GM04504 (cell line): ENCODE data around the gene ATXN2.
"Not testable (repeated sequence)": the region's sequence is repeated elsewhere in the genome, so short reads cannot be mapped to it uniquely, and the experiment has no call there.

Experiments
- DNase-seq: peaks from one replicate; pipeline ENCODE4 v3.0.0-alpha.2; 2012; ENCODE audit warnings: low read depth

The ATXN2 gene

GRCh38 chr12:111494676-111495075 lies 104.4 kb downstream of the ATXN2 start:
- DNase-seq: no peak

GRCh38 chr12:111492979-111493378 lies 106.1 kb downstream of the ATXN2 start:
- DNase-seq: not testable (repeated sequence)

DNA sequence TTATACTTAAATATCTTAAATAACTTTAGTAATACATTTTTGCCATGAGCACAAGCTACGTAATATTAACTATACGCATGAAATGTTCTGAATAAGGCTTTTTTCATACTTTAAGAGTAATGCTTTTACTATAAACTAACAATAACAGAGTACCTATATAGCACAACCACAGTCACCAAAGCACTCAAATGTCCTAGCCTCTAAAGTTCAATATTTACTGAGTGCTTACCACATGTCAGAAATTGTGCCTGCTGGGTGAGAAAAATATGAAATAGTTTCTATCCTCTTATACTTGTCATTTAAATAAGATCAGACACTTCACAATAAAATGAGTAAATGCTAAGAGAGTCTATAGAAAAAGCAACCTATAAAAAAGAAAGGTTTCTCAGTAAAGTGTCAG lies 110.3 kb downstream of the ATXN2 start:
- no peak for DNase-seq

GRCh38 chr12:111488271-111488670 lies 110.8 kb downstream of the ATXN2 start:
- DNase-seq: no peak

DNA sequence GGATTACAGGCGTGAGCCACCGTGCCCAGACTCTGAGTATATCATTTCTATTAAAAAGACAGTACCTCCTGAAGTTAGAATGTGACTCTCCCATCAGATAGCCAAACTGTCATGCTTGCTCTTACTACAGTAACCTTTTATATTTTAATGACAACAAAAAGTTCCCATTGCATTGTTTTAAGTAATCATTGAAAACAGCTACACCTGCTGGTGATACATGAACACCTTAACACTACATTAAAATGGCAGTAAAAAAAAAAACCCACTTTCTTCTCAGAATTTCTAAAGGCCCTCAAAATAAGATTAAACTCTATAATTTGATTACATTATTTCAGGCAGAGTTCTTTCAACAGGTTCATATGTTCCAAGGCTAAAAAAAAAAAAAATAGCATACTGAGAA lies 116.7 kb downstream of the ATXN2 start:
- DNase-seq: no peak

DNA sequence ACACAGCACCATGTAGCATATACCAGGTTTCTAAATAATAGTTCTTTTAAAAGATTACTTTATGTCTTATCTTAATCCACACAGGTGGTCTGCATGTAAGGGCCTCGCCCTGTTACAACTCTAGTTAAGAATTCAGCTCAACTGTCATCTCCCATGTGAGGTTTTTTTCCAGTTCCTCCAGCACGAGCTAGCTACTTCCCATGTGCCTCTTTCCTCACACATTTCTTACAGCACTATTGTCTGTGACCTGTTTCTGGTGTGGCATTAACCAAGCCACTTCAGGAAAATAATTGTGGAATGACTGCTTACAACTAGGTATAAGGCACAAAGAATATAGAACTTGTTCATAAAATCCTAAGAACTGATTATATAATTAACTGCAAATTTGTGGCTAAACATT lies 127.9 kb downstream of the ATXN2 start:
- no peak for DNase-seq

GRCh38 chr12:111469401-111469800 lies 129.7 kb downstream of the ATXN2 start:
- DNase-seq: no peak

DNA sequence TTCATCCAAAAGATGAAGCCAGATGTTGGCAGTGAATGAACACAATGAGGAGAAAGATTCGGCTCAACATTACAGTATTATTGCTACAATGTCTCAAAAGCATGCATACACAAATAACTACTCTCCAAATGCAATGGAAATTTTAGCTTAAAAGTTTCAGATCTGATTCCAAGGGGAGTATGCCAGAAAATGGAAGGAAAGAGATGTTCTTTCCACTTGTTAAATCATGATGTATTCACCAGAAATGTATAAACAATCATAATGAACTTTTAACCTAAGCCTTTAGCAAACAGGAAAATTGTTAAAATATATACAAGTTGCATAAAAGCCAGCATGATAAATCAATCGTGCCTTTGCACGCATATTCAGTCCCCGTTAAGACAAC lies 131.3 kb downstream of the ATXN2 start:
- peak; percentile 56 for DNase-seq

- no peak for DNase-seq
Observed at GRCh38 chr12:111467092-111467856, 131.8 kb downstream of the ATXN2 start.

DNA sequence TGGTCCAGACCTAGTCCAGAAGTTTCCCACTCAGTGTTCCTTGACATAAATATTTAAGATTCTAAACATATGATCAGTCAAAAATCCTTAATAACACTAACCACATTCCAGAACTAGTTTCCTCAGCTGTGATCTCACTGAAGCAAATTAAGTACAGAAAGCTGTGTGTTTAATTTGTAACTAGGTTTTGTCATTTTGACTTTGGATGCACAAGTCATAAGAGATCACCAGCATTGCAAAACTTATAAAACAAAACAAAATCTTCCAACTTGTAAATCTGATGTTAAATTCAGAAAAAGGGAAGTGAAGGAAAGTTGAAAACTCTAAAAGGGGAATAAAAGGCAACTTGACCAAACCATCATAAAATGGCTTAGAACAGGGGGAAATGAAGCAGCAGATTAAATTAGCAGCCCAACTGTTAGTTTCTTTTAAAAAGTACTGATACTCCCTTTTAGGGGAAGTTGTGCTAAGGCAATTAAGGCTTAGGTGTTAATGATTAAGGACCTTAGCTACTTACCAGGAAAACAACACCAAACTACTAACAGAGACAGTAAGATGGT lies 136.8 kb downstream of the ATXN2 start:
- peak; percentile 65 for DNase-seq

DNA sequence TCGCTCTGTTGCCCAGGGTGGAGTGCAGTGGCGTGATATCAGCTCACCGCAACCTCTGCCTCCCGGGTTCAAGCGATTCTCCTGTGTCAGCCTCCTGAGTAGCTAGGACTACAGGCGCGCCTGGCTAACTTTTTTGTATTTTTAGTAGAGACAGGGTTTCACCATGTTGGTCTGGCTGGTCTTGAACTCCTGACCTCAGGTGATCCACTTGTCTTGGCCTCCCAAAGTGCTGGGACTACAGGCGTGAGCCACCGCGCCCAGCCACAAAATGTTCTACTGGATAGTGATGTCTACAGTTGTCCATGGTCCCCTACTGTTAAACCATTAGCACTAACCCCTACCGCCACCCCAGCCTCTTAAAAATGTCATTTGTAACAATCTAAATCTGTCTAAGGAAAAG lies 139.0 kb downstream of the ATXN2 start:
- not testable (repeated sequence) for DNase-seq

- DNase-seq: no peak
Observed at GRCh38 chr12:111458546-111459172, 140.5 kb downstream of the ATXN2 start.

DNA sequence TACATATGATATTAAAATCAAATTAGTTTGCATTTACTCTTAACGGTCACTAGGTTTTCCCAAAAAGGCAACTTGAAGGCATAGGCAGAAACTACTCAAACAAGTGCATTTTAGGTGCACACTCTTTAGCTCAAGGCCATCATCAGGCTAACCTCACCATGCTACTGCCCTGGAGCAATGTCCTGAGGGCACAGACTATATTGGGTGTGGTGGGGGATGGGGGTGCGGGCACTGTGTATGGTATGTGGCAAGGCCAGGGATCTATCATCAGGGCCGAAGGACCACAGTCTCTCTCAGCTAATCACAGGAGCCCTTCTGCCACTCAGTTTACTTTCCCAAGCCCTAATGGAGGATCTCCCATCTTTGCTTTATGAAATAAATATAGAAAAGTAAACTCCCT lies 141.5 kb downstream of the ATXN2 start:
- DNase-seq: no peak

- no peak for DNase-seq
Observed at GRCh38 chr12:111457071-111457470, 142.0 kb downstream of the ATXN2 start.

DNA sequence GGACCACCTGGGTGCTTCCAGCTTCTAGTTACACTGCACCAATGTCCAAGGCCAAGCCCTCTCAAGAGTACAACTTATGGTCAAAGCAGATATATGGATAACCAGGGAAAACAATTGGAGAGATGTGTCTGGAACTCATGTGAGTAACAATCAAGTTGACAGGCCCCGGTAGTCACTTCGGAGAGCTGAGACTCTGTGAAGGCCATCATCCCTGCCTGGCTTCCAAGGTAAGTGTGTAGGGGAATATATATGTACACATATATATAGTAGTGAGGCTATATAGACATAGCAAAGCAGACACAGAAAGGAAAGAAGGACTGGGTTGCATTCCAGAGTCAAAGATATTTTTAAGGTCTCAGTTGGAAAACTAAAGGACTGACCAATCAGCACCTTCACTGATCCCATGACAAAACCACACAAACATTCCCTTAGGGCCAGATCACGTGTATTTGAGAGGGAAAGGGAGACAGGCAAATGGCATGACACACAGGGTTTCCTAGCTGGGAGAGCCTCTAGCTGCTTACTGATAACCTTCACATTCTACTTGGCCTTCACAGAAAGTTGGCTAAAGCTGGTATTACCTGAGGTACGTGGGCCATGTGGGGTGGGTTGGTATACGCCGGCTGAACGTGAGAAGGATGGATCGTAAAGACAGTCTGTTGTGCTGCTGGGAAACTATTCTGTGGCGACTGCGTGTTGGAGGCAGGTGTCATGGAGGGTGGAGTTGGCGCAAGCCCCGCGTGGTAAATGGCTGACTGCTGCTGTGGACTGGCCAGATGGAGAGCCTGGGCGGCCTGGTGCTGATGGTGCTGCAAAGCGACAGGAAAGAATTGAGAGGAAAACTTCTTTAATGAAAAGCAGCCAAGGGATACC lies 143.4 kb downstream of the ATXN2 start:
- DNase-seq: peak; percentile 65

DNA sequence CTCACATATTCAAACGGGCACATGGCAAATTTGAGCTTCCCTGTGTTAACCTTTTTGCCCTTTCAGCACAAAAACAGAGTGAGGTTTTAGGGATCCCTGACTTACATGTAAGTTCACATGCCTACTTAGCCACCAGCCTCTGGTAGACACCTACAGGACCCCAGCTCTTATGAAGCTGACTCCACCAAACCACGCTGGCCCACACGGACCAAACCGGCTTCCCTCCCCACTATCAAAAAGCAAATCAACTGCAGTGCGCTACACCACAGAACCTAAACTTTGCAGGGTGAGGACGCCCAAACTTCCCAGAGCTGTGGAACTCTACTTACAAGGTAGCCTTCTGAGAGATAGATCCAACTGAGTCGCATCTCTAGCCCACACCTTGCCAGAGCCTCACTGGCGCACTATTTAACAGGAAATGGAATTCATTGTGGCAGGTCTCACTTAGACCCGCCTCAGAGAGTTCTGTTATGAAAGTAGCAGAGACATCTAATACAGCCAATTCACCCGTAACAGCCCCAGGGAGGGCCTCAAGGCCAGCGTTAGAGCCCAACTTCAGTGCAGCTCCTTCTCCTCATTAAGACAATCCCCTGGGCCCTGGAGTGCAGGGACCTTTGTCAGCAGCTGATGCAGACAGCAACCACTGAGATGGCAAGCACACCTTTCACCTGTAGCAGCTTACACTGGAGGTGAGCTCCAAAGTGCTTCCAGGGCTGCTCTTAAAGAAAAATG lies 144.2 kb downstream of the ATXN2 start:
- DNase-seq: no peak

DNA sequence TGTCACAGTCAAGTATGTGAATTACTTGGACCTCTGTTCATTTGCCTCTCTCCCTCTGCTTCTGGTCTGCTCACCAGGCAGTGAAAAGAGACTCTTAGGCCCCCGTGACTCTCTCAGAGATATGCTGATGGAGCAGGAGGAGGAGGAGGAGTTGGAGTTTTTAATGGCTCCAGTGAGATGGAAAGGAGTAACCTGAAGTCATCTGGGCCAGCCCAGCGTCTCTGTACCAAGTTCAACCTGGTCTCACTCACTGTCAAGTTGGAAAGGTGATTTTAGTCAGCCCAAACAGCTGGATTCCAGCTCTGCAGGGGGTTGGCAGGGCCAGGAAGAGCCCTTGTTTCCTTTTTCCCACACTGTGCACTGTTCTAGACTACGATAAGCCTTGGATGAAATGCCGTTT lies 144.8 kb downstream of the ATXN2 start:
- no peak for DNase-seq

GRCh38 chr12:111453071-111453989 lies 145.8 kb downstream of the ATXN2 start:
- DNase-seq: no peak

DNA sequence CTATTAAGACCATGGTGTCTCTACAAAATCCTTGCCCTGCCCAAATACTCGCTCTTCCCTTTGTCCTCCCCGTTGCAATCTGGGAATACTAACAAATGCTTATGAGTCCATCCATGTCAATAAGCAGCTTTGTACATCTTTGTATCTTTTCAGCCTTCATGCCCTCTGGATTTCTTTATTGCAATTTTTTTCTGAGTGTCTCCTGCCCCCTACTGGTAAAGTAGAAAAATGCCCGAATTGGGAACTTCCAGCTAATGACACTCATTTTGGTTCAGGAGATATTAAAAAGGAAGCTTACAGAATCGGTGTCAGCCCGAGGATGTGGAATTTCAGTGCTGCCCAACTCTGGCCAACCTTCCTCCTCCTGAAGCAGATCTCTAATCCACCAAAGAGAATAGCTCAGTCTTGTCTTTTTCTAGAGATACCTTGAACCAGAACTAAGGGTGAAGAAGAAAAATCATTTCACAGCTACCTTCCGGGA lies 147.4 kb downstream of the ATXN2 start:
- no peak for DNase-seq

GRCh38 chr12:111451232-111451631 lies 147.9 kb downstream of the ATXN2 start:
- DNase-seq: no peak

DNA sequence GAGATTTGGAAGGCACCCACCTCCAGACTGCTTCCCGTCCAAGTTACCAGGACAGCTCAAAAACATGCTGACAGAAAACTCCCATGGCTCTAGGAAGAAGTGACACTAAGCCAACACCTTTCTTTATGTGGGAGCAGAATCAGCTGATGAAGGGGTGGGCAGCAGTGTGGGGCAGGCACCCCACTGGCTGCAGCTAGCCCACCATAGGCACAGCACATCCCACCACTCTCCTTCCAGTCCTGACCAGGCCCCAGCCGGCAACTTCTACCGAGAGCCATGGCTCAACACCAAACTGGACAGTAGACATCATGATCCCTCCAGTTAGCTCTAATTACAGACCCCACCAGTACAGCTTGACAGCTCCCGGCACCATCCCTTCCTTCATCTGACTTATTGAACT lies 148.4 kb downstream of the ATXN2 start:
- no peak for DNase-seq
